D721Med (cell line): ENCODE data around the gene KRT40.

Source experiments
- DNase-seq: peaks from one replicate; pipeline ENCODE4 v3.0.0; 2011; ENCODE audit warnings: low spot score; ENCODE audit not compliant: insufficient read length
- FAIRE-seq: peaks from 2 replicates; lab custom pipeline; 2011; peaks lifted over from hg19 to GRCh38; lab: Jason Lieb, UNC
- TF ChIP-seq, protein P1 (sequence below): IDR thresholded peaks from 2 replicates; pipeline ENCODE4 v1.5.1; 2012; ENCODE audit warnings: mild to moderate bottlenecking, control low read depth; ENCODE audit not compliant: insufficient read depth; ENCODE audit errors: missing control alignments

KRT40 gene

DNA sequence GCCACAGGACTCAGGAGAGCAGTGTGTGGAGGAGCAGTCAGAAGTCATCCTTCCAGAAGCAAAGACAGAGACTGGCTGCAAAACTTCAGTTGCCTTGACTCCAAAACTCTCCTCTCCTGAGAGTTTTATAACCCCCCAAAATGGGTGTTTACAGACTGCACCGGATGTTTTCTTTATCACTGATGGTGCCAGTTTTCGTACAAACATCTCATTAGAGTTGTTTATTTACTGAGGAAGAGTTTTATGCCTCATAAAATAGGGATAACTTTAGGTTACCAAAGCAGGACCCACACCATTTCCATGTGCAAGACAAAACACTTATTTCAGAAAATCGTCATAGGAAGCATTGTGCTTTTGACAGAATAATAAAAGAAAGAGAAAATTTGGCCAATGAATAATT, at the start of gene KRT40:
KRT40 (minus strand) TSS at position 101 of the 400 bp plus-strand sequence; CDS start at position 48, 53 bp downstream.
- FAIRE-seq (no peak), DNase-seq (no peak)
- TF ChIP-seq, protein P1, sequence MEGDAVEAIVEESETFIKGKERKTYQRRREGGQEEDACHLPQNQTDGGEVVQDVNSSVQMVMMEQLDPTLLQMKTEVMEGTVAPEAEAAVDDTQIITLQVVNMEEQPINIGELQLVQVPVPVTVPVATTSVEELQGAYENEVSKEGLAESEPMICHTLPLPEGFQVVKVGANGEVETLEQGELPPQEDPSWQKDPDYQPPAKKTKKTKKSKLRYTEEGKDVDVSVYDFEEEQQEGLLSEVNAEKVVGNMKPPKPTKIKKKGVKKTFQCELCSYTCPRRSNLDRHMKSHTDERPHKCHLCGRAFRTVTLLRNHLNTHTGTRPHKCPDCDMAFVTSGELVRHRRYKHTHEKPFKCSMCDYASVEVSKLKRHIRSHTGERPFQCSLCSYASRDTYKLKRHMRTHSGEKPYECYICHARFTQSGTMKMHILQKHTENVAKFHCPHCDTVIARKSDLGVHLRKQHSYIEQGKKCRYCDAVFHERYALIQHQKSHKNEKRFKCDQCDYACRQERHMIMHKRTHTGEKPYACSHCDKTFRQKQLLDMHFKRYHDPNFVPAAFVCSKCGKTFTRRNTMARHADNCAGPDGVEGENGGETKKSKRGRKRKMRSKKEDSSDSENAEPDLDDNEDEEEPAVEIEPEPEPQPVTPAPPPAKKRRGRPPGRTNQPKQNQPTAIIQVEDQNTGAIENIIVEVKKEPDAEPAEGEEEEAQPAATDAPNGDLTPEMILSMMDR: no peak

DNA sequence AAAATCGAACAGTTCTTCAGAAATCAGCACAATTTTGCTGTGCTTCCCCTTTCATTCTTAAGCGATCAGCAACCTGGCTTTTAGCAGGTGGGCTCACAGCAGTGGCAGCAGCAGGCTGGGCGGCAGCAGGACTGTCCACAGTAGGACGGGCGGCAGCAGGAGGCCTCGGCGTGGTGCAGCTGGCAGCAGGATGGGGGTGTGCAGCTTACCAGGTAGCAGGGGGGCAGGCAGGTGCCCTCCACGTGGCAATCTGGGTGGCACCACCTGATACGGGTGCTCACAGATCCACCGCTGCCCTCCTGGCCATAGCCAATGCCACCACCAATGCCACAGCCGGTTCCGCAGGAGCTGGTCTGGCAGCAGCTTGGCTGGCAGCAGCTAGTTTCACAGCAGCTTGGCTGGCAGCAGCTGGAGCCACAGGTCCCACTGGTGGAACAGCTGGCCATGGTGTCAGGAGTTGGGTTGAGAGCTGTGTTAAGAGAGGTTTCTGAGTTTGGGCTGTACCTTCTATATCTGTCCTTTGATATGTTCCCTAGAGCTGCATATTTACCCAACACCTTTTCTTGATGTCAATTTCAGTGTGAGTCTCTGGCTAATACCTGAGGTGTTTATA, 45.6 kb upstream of the KRT40 start, which contains the start of gene KRTAP1-4:
KRTAP1-4 (minus strand) TSS at position 563 of the 613 bp plus-strand sequence; CDS start at position 446, 117 bp downstream.
- DNase-seq (no peak), FAIRE-seq (no peak)
- TF ChIP-seq, protein P1: no peak

DNA sequence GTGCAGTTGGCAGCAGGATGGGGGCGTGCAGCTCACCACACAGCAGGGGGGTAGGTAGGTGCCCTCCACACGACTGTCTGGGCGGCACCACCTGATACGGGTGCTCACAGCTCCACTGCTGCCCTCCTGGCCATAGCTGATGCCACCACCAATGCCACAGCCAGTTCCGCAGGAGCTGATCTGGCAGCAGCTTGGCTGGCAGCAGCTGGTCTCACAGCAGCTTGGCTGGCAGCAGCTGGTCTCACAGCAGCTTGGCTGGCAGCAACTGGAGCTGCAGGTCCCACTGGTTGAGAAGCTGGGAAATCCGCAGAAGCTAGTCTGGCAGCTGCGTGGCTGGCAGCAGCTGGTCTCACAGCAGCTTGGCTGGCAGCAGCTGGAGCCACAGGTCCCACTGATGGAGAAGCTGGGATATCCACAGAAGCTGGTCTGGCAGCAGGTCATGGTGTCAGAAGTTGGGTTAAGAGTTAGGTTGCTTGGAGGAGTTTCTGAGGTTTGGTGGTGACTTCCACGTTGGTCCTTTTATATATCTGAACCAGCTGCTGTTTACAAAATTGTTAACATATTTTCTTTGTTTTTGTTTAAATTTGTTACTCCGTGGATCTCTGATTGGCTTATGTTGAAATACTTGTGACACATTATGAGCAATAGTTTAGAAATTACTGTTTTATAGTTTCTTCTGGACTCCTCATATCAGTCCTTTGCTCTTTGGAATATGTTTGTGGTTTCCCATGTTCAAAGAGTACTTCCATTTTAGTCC, 42.8 kb upstream of the KRT40 start, which contains the start of gene KRTAP1-5:
KRTAP1-5 (minus strand) TSS at position 494 of the 757 bp plus-strand sequence; CDS start at position 441, 53 bp downstream.
- TF ChIP-seq, protein P1: no peak
- DNase-seq (no peak), FAIRE-seq (no peak)

DNA sequence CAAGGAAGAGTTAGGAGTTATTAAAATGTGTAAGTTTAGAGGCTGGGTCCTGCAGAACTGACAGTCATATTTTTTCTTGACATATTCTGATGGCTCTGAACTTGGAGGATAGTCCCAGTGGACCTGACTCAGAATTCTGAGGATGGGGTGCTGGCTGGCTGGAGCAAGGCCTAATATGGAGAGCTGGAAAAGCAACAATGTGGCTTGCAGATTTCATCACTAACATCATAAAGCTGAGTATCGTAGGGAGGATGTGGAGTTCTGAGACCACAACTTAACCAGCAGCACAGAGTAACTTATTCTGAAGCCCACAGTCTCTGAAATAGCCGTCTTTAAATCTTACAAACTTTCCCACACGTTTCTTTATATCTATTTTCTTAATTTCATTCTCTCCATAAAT, 40.6 kb upstream of the KRT40 start:
- TF ChIP-seq, protein P1: no peak
- FAIRE-seq: no peak
- DNase-seq: no peak

DNA sequence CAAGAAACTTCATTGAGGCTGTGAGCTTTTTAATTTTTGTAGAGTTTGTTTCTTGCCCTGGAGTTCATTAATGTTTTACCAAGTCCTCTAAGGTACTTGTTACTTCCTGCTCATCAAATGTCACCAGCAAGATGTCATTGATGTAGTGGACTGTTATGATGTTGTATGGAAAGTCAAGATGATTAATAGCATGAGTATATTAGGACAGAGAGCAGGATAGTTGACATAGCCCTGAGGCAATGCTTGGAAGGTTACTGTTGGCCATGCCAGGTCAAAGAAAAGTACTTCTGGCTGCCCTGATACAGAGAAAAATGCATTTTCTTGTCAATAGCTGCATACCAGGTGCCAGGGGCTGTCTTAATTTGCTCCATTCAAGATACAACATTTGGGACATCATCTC, 36.2 kb upstream of the KRT40 start:
- TF ChIP-seq, protein P1: no peak
- DNase-seq (no peak), FAIRE-seq (no peak)

DNA sequence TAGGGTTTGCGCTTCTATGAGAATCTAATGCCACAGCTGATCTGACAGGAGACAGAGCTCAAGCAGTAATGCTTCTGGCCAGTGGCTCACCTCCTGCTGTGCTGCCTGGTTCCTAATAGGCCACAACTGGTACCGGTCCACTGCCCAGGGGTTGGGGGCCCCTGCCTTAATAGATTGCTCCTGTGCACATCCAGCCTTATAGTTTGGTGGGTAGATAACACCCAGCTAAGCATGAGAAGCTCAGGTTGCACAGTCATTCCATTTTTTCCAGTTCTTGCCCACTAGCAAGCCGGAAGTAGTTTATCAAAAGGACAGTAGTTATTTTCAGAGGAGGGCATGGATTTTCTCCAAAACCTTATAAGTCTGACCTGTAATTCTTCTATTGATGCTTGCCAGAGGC, 35.3 kb upstream of the KRT40 start:
- FAIRE-seq (no peak), DNase-seq (no peak)
- TF ChIP-seq, protein P1: no peak
